ENCODE results near the gene ARHGDIG. TPM values are rescaled to one million over a fixed set of nuclear protein-coding genes. Genes with fewer than 3 reads are reported as not detected.
"Not testable (repeated sequence)": the region's sequence is repeated elsewhere in the genome, so short reads cannot be mapped to it uniquely, and the experiment has no call there.

The ARHGDIG gene
- polyA plus RNA-seq, 3 donors, result 1.3 to 6.1 (median 2.6) TPM

DNA sequence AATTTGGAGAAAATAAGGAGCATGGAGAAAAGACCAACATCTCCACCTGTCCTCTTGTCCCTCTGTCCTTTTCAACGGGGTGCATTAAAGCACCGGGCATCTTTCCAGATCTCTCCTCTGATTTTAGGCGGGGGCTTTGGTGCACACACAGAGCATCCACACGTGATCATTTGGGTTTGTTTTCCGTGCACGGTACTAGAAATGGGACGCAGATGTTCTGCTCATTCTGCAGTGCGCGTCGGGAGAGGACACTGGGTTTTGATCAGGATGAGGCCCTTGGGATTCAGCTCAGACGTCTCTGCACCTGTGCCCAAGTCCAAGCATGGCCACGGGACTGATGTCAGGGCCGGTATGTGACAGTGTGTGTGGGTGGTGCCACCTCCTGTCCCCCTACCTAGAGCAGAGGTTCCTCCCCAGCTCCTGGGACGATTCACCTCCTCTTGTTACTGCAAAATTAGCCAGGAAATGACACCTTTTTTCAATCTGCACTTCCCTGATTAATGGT is 34.5 kb downstream of the ARHGDIG start:
- DNase-seq (ENCODE audit: extremely low read depth in 1 of 11, low read depth in 9 of 11, low spot score in 4 of 11), result no peak

DNA sequence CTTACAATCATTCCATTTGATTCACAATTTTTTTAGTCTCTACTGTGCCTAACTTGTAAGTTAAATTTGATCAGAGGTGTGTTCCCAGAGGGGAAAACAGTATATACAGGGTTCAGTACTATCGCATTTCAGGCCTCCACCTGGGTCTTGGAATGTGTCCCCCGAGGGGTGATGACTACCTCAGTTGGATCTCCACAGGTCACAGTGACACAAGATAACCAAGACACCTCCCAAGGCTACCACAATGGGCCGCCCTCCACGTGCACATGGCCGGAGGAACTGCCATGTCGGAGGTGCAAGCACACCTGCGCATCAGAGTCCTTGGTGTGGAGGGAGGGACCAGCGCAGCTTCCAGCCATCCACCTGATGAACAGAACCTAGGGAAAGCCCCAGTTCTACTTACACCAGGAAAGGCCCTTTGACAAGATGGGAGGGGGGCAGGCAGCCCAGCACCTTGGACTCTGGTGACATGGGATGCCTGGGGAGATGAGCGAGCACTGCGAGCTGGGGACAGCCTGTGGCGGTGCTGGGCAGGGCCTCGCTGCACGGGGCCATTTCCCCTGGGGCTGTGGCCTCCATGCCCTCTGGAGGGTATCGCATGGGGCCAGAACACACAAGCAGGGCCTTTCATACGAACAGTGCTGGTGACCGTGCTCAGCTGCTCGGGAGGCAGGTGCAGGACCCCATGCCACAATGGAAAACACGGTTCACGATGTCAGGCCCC is 36.5 kb downstream of the ARHGDIG start:
- DNase-seq (ENCODE audit: extremely low read depth in 1 of 11, low read depth in 9 of 11, low spot score in 4 of 11), result no peak

DNA sequence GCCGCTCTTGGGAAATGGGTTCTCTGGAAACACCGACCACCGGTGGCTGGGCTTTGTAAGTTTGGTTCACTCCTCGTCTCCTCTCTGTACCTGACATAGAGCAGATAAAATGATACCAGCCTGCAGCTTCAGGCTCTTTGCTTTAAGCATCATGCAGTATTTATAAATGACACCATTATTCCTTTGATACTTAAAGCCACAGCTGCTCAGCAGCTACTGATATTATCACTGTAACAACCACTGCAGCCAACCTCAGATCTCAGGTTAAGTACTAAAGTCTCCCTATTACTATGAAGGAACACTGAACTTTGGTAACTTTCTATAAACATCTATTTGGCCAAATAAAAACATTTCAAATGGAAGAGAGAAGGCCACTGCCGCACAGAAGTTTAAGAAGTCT is 37.2 kb downstream of the ARHGDIG start:
- no peak for DNase-seq (ENCODE audit: extremely low read depth in 1 of 11, low read depth in 9 of 11, low spot score in 4 of 11)

DNA sequence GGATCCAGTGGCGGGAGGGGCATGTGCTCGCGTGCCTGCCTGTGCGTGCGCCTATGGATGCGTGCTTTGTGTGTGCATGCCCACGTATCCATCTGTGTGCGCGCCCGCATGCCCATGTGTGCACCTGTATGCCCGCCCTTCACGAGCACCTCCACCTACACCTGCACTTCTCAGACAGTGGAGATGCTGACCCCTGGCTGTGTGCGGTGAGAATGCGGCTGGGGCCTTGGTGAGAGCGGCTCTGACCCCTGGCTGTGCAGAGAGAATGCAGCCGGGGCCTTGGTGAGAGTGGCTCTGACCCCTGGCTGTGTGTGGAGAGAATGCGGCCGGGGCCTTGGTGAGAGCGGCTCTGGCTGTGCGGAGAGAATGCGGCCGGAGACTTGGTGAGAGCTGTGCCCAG is 38.2 kb downstream of the ARHGDIG start:
- no peak for DNase-seq (ENCODE audit: extremely low read depth in 1 of 11, low read depth in 9 of 11, low spot score in 4 of 11)

DNA sequence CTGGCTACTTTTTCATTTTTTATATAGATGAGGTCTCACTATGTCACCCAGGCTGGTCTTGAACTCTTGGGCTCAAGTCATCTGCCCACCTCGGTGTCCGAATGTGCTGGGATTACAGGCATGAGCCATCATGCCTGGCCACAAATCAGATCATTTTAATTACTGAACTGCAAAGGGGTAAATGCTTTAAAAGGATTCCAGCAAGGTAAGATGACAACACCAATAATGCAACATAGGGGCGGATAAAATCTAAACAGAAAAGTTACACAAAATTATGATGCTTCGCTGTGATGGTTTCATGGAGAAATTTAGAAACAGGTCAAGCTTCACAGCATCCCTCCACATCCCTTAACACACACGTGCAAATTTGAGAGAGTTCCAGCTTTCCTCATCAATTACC is 39.8 kb downstream of the ARHGDIG start:
- no peak for DNase-seq (ENCODE audit: extremely low read depth in 1 of 11, low read depth in 9 of 11, low spot score in 4 of 11)

DNA sequence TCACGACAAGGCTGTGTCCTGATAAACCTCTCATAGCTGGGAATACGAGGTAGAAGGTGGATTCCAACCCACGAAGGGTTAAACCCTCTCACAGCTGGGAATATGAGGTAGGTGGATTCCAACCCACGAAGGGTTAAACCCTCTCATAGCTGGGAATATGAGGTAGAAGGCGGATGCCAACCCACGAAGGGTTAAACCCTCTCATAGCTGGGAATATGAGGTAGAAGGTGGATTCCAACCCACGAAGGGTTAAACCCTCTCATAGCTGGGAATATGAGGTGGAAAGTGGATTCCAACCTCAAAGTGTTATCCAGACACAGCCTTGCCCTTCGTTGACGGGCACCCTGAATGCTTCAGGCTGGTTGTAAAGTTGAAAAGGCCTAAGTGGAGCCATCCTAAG is 41.1 kb downstream of the ARHGDIG start:
- DNase-seq (ENCODE audit: extremely low read depth in 1 of 11, low read depth in 9 of 11, low spot score in 4 of 11), result no peak

DNA sequence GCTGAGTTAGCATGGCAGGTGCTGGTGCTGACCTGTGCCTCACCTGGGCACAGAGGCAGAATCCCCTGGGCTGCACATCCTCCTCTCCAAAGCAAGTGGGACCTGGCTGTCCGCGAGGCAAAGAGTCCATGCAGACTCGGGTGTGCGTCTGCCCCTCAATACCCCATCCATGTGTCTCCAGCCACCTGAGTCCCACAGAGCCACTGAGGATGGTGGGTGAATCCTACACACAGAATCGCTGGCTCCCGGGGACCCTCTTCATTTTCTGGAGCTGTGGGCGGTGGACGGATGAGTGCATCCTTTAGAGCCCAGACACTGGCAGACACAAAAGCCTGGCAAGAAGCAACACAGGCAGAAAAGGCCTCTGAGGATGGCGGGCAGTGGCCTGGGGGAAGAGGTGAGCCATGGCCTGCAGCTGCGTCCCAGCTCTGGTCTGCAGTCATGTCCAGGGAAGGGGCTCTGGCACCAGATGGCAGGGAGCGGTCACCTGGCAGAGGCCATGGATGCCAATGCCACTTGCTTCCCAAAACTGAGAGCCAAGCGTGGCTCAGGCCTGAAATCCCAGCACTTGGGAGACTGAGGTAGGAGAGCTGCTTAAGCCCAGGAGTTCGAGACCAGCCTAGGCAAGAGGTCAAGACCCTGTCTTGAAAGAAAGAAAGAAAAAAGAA is 42.2 kb downstream of the ARHGDIG start:
- DNase-seq (ENCODE audit: extremely low read depth in 1 of 11, low read depth in 9 of 11, low spot score in 4 of 11), result no peak

DNA sequence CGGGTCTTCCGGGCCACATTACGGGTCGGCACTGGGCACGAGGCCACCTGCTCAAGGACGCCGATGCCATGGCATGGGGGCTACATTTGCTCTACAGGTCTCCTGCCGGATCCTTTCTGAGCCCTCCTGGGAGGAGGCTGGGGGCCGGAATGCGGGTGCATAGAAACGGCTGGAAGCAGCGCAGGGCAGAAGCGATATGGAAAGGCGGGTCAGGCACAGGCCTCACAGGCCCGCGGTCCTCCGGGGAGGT is 43.7 kb downstream of the ARHGDIG start:
- DNase-seq (ENCODE audit: extremely low read depth in 1 of 11, low read depth in 9 of 11, low spot score in 4 of 11), result no peak

DNA sequence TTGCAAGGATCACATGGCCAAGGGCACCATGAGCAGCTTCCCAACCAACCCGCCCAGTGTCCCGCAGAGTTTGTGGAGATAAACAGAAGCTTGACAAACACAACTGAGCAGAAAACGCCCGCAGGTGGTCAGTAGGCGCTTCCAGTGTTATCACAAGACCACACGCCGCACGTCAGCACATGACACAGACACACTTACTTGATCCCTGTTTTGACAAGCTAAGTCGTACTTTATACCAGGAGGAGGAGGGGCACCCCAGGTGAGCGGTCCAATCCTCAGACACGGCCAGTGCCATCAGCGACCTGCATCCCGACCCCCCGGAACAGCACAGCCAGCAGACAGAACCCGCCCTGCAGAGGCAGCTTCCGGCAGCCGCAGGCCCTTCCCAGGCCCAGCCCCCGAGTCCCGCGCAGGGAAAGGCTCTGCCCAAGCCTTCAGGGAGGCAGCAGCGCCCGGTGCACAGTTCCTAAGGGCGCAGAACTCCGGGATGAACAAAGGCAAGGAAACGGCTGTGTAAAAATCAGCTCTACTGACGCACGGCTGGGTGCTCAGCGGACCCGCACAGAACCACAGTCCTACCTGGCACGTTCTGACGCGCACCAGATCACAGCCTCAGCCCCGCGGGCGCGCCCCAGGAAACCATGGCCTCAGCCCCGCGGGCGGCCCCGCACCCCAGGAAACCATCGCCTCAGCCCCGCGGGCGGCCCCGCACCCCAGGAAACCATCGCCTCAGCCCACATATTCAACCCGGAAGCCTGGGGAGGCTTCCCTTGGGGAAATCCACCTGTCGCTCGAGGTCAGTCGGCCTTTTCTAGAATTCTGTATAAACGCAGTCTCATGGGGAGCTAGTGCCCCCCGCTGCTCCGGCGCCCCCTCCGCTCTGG is 44.3 kb downstream of the ARHGDIG start:
- DNase-seq (ENCODE audit: extremely low read depth in 1 of 11, low read depth in 9 of 11, low spot score in 4 of 11), result no peak

DNA sequence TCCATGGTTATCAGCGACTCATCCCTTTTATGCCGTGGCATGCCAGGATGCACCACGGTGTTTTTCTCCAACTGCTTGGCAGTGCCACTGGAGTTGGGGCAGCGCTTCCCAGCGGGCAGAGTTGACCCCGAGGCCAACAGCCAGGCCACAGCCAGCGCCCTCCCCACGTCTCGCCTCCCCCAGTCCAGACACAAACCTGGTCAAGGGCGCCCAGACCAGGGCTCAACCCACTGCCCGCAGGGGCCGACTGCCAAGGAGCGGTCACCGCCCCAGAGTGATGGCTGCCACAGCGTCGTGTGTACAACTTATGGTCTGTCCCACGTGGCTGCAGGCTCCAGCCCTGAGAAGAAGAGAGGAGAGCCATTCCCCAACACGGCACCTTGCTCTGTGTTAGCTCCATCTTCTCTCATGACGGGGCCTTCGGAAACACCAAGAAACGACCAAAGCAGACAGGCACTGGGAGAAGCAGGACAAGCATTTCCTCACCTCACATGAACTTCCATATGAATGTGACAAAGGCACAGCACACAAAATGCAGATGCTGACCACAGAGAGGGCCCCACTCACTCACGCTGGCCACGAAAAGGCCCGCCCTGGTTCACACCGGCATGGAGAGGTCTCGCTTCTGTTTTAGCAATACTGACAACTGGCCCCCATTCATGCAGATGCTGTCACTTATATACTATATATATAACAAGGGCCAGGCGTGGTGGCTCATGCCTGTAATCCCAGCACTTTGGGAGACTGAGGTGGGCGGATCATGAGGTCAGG is 45.2 kb downstream of the ARHGDIG start:
- no peak for DNase-seq (ENCODE audit: extremely low read depth in 1 of 11, low read depth in 9 of 11, low spot score in 4 of 11)

DNA sequence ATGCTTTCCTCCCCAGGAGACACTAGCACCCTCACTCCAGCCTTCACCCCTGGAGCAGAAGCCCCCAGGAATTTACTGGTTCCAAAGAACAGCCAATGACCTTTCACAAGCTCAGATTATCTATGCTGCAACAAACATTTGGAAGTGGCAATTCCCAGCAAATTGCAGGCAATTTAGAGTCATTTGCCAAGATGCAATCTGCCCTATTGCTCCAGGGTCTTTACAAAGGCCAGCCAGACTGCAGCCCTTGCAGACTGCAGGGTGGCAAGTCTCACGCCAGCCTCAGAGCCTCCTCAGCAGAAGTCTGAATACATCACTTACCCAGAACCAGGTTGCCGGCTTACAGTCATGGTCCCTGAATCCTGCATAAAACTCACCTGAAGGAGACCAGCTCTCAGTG is 50.4 kb downstream of the ARHGDIG start:
- DNase-seq (ENCODE audit: extremely low read depth in 1 of 11, low read depth in 9 of 11, low spot score in 4 of 11), result no peak

DNA sequence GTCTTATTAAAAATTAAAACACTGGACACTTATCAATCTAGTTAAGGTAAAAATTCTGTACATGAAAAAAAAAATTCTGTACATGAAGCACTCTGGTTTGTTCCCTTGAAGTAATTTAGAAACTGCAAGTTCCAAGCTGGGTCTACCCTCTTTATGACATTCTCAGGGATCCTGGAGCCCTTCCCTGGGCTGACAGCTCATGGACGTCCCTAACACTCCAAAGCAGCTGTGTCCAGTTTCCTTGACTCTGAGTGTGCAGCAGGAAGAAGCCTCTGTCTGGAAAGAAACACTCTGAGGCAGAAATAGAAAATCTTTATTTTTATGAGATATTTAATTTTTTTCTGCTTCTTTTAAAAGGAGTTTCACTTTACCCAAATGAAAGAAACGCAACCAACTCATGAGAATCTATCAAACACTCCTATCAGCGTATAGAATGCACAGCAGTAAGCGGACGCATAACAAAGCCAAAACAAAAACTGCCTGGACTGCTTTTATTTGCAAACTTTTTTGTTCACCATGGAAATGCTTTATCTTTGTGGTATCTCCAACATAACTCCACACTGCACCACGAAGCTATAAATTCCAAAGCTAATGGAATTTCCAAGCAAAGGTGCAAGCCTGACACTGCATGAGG is 50.9 kb downstream of the ARHGDIG start:
- DNase-seq (ENCODE audit: extremely low read depth in 1 of 11, low read depth in 9 of 11, low spot score in 4 of 11), result not testable (repeated sequence)

Other genes starting within 250 kb of the ARHGDIG start
- 10 to 100 TPM; 11.4 to 14.6 (median 12.5) TPM for gene POLR3K, start 227.0 kb upstream of the ARHGDIG start, polyA plus RNA-seq (ENCODE audit: insufficient read length in 3 of 3)
- 10 to 100 TPM; 36.0 to 47.0 (median 36.2) TPM for gene SNRNP25, start 226.8 kb upstream of the ARHGDIG start, polyA plus RNA-seq (ENCODE audit: insufficient read length in 3 of 3)
- 10 to 100 TPM; 22.0 to 30.6 (median 25.7) TPM for gene RHBDF1, start 208.0 kb upstream of the ARHGDIG start, polyA plus RNA-seq (ENCODE audit: insufficient read length in 3 of 3)
- 10 to 100 TPM; 15.3 to 27.1 (median 26.7) TPM for gene MPG, start 202.4 kb upstream of the ARHGDIG start, polyA plus RNA-seq (ENCODE audit: insufficient read length in 3 of 3)
- 10 to 100 TPM; 28.6 to 31.4 (median 31.2) TPM for gene NPRL3, start 141.9 kb upstream of the ARHGDIG start, polyA plus RNA-seq (ENCODE audit: insufficient read length in 3 of 3)
- 1 to 10 TPM in 2 of 3 donors, not detected in 1; 1.4 to 1.6 TPM for gene HBZ, start 127.9 kb upstream of the ARHGDIG start, polyA plus RNA-seq (ENCODE audit: insufficient read length in 3 of 3)
- 1 to 10 TPM; 5.0 to 5.2 (median 5.0) TPM for gene HBM, start 114.6 kb upstream of the ARHGDIG start, polyA plus RNA-seq (ENCODE audit: insufficient read length in 3 of 3)
- gene HBA2, start 107.7 kb upstream of the ARHGDIG start, polyA plus RNA-seq (ENCODE audit: insufficient read length in 3 of 3), result 1,000 to 10,000 TPM in 2 of 3 donors, 100 to 1,000 TPM in 1; 873 to 1,661 (median 1,303) TPM
- gene HBA1, start 103.9 kb upstream of the ARHGDIG start, polyA plus RNA-seq (ENCODE audit: insufficient read length in 3 of 3), result 1,000 to 10,000 TPM in 1 of 3 donors, 100 to 1,000 TPM in 2; 591 to 1,202 (median 749) TPM
- under 1 TPM; 0.67 to 0.98 (median 0.78) TPM for gene HBQ1, start 100.1 kb upstream of the ARHGDIG start, polyA plus RNA-seq (ENCODE audit: insufficient read length in 3 of 3)
- gene LUC7L, start 51.1 kb upstream of the ARHGDIG start, polyA plus RNA-seq (ENCODE audit: insufficient read length in 3 of 3), result 100 to 1,000 TPM; 120 to 175 (median 128) TPM
- gene FAM234A, start 45.8 kb upstream of the ARHGDIG start, polyA plus RNA-seq (ENCODE audit: insufficient read length in 3 of 3), result 10 to 100 TPM; 72.6 to 86.1 (median 82.5) TPM
- gene RGS11, start 4.6 kb upstream of the ARHGDIG start, polyA plus RNA-seq (ENCODE audit: insufficient read length in 3 of 3), result 1 to 10 TPM in 2 of 3 donors, under 1 TPM in 1; 0.89 to 2.2 (median 2.0) TPM
- gene PDIA2, start 2.6 kb downstream of the ARHGDIG start, polyA plus RNA-seq (ENCODE audit: insufficient read length in 3 of 3), result 1 to 10 TPM in 2 of 3 donors, under 1 TPM in 1; 0.73 to 2.5 (median 1.6) TPM
- gene AXIN1, start 72.1 kb downstream of the ARHGDIG start, polyA plus RNA-seq (ENCODE audit: insufficient read length in 3 of 3), result 10 to 100 TPM; 14.1 to 23.7 (median 22.2) TPM
- gene MRPL28, start 89.9 kb downstream of the ARHGDIG start, polyA plus RNA-seq (ENCODE audit: insufficient read length in 3 of 3), result 10 to 100 TPM; 55.3 to 90.5 (median 65.3) TPM
- gene PGAP6, start 101.4 kb downstream of the ARHGDIG start, polyA plus RNA-seq (ENCODE audit: insufficient read length in 3 of 3), result 10 to 100 TPM; 56.7 to 71.2 (median 60.6) TPM
- 100 to 1,000 TPM; 108 to 146 (median 134) TPM for gene NME4, start 116.6 kb downstream of the ARHGDIG start, polyA plus RNA-seq (ENCODE audit: insufficient read length in 3 of 3)
- gene DECR2, start 121.3 kb downstream of the ARHGDIG start, polyA plus RNA-seq (ENCODE audit: insufficient read length in 3 of 3), result 10 to 100 TPM; 20.7 to 47.6 (median 21.2) TPM
- 100 to 1,000 TPM in 2 of 3 donors, 10 to 100 TPM in 1; 96.3 to 159 (median 104) TPM for gene RAB11FIP3, start 145.1 kb downstream of the ARHGDIG start, polyA plus RNA-seq (ENCODE audit: insufficient read length in 3 of 3)
- 10 to 100 TPM; 23.2 to 37.7 (median 35.0) TPM for gene CAPN15, start 247.1 kb downstream of the ARHGDIG start, polyA plus RNA-seq (ENCODE audit: insufficient read length in 3 of 3)